GM18499 (cell line): Measurements from ENCODE around the gene OR51E2.
A peak's percentile ranks its signal among the peaks of the same experiment; 100 is the strongest.

Source experiments
- ATAC-seq: cut with Tn5 transposase; IDR thresholded peaks from one replicate; pipeline ENCODE4 v1.9.1; 2021; ENCODE audit warnings: moderate number of reproducible peaks; ENCODE audit not compliant: insufficient read depth, unreplicated experiment

Gene OR51E2

GRCh38 chr11:4664786-4665185 is 32.9 kb downstream of the OR51E2 start:
- ATAC-seq: no peak

DNA sequence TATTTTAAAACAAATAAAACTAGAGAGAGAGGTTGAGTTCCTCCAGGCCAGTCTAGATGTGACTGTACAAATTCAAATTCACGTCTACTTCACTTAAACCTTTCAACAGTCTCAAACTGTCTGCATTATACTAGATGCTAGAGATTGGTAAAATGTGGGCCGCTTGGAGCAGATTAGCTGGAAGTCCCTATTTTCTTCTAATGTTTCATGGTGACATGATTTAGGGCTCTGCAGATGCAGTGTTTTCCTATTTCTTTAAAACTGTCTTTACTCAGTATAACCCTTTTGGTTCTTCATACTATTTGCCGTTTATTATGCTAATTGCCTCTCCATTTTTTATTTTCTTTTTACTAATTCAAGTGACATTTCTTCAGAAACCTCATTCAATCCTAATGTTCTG is 33.5 kb downstream of the OR51E2 start:
- no peak for ATAC-seq

DNA sequence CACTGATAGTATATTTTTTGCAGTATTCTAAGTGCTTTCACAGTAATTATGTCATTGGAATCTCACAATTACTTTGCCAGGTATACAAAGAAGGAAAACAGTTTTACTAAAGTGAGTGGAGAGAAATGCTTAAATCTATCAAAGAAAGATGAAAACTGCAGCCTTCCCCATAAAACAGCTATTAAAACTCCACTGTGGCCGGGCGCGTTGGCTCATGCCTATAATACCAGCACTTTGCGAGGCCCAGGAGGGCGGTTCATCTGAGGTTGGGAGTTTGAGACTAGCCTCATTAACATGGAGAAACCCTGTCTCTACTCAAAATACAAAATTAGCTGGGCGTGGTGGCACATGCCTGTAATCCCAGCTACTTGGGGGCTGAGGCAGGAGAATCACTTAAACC is 34.8 kb downstream of the OR51E2 start:
- no peak for ATAC-seq

DNA sequence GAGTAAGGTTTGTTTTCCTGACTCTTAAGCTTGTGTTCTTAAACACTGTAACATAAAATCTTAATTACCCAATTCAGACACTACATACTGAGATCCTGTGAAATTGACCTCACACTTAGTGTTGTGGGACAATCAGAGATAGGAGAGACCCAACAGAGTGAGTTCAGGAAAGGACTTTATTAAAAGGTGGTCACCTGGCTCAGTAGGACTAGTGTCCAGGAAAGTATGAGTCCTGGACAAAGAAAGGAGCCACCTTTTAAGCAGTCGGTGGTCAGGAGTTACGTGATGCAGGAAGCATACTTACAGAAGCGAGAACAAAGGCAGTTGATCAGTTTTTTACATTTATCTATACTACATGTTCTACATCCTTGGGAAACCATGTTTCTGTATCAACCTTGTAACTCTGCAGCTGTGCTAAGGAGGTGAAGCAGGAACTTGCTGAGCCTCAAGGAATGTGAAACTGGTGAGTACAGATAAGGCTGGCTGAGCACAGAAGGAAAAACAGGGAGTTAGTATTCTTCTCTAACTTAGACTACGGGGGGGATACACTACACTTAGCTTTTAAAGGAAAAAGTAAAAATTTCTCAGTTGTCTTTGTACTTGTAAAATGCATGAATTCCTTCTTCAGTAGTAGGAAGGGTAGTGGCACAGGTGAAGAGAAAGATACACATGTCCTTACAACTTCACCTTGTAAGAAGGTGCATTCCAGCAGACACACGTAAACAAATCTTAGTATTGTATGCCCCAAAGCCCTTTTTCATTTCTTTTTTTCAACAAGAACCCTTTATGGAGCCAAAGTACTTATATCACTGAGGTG is 38.8 kb downstream of the OR51E2 start:
- ATAC-seq: no peak

- peak; percentile 76 for ATAC-seq
Measured at GRCh38 chr11:4654635-4655369, 42.9 kb downstream of the OR51E2 start.

GRCh38 chr11:4647766-4648165 is 49.9 kb downstream of the OR51E2 start:
- ATAC-seq: no peak

DNA sequence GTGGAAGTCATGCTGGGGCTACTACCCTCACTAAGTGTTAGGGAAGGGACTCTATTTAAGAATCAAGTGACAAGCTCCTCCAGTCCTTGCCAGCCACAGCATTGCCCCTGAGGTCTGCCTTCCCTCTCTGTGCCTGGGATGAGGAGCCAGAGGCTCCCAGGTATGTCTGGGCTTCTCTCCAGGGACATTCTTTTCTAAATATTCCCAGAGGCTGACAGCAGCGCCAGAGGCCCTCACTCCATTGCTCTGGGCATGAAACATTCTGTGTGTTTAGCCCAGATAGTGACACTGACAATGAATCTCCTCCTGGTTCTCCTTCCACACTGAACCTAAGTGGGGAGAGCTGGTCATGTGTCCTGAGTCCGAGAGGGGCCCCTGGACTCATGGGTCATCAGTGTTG is 51.7 kb downstream of the OR51E2 start:
- no peak for ATAC-seq

- ATAC-seq: no peak
Measured at GRCh38 chr11:4644233-4644632, 53.4 kb downstream of the OR51E2 start.

DNA sequence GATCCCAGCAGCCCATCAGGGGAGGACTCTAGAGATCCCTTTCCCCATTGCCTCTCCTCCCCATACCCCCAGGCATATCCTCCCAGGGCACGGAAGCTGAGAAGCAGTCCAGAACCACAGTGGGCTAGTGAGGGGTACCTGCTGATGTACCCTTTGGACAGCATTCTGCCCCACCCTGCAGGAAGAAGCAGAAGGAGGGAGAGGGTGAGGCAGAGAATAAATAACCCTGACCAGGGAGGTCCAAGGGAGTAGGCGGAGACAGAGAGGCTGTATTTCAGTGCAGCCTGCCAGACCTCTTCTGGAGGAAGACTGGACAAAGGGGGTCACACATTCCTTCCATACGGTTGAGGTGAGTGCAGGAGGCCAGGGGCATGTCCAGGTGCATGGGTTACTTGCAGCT is 54.0 kb downstream of the OR51E2 start, which contains the start of gene OR51E1:
OR51E1 (plus strand) TSS at position 301 of the 400 bp plus-strand sequence. CDS start 8,545 bp downstream, outside the sequence.
- no peak for ATAC-seq

GRCh38 chr11:4643076-4643475 is 54.6 kb downstream of the OR51E2 start:
- no peak for ATAC-seq

DNA sequence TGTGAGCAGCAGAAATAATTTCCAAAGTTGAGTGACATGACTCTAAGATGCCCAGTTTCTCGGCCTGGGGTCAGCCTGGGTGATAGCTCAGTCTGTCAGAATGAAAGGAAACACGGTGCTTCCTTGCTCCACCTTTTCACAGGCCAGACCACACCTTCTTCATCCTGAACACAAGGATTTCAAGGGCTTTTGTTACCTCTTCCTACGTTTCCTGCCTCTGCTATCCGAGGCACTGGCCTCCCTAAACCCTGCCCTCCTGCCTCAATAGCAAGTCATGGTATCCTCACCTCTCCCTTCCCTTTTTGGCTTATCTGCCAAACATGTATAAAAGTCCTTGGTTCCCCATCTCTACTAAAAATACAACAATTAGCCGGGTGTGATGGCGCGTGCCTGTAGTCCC is 55.6 kb downstream of the OR51E2 start:
- ATAC-seq: no peak

GRCh38 chr11:4641501-4641900 is 56.2 kb downstream of the OR51E2 start:
- ATAC-seq: no peak

- no peak for ATAC-seq
Measured at GRCh38 chr11:4639931-4640330, 57.7 kb downstream of the OR51E2 start.

DNA sequence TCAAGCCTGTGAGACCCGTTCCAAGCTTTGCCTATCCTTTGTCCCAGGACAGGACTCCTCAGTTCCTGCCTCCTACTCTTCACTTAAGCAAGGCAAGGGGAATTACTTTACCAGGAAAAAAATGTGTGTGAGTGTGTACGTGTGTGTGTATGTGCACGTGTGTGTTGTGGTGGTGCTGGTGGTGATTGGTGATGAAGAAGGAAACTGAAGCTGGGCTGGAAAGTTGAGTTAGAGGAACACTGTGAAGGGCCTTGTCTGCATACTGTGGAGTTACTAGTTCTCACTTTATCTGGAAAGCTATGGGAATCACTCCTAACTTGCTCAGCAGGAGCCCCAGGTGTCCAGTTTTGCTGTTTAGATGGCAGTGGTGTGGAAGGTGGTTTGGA is 60.0 kb downstream of the OR51E2 start:
- ATAC-seq: no peak

DNA sequence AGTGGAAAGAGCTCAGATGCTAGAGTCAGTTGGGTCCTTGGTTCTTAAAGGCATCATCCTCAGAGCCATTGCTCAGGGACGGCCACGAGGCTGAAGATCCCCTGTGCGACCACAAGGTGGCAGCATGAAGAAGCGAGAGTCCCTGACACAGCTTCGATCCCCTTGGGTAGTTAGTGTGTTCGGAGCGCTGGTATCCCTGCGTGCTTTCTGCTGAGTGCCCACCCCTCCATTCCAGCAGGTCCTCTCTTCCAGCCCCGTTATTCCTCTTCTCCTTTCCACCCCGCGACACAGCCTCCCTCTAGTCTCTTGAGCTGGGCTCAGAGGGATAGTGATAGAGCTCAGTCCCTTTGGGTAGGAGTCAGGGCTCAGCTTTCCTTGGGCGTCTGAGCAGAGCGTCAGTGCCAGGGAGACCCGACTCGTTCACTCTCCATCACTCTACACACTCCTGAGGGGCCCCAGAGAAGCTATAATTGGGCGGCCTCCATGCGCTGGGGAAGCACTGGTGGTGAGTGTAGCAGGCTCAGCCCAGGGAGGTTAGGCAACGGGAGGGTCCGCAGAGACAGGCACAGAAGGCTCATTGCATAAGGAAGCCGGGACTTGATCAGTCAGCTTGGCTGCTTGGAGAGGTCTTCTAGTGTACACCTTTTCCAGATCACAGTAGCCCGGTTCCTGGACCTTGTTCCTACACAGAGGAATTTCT is 60.5 kb downstream of the OR51E2 start, which contains the start of gene OR51D1:
OR51D1 (plus strand) TSS at position 516 of the 700 bp plus-strand sequence. CDS start 2,314 bp downstream, outside the sequence.
- peak; percentile 85 for ATAC-seq

GRCh38 chr11:4636136-4636535 is 61.5 kb downstream of the OR51E2 start:
- ATAC-seq: no peak
